ES-I3 (cell line): Measurements from ENCODE around the gene CCSER1.
"Not testable (repeated sequence)": the region's sequence is repeated elsewhere in the genome, so short reads cannot be mapped to it uniquely, and the experiment has no call there.

Source experiments
- H3K36me3 ChIP-seq: 2 replicates; pipeline ENCODE4 v1.6.1; 2013; ENCODE audit warnings: mild to moderate bottlenecking, low read length, control low read depth, moderate library complexity; ENCODE audit not compliant: insufficient read depth
- H3K4me1 ChIP-seq: 2 replicates; pipeline ENCODE4 v1.6.1; 2013; ENCODE audit warnings: mild to moderate bottlenecking, control low read depth, low read length; ENCODE audit not compliant: insufficient read depth
- H3K9ac ChIP-seq: 2 replicates; pipeline ENCODE4 v1.6.1; 2013; ENCODE audit warnings: low read depth, mild to moderate bottlenecking, low read length, moderate library complexity
- H3K9me3 ChIP-seq: 2 replicates; pipeline ENCODE4 v1.6.1; 2013; ENCODE audit warnings: mild to moderate bottlenecking, low read length, moderate library complexity; ENCODE audit not compliant: control insufficient read depth, insufficient read depth

Gene CCSER1

DNA sequence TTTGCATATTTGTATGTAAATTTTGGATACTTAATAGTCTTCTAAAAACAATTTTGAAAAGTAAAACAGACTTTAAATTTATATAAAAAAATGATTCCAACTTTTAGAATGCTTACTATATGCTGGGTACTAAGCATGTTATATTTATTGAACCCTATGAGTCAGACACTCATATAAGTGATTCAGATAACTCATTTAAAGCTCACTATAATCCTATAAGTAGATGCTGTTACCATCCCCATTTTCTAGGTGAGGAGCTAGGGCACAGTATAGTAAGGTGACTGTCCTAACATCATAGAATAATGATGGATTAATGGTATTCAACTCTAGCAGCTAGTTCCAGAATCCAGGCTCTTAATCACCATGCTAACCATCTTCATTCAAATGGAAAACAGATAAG lies 1299.5 kb downstream of the CCSER1 start:
- Histone ChIP-seq H3K9me3 (no peaks in the 10 kb centered on the region), H3K36me3 (no peaks in the 10 kb centered on the region), H3K4me1 (peaks cover 6% of the 10 kb centered on the region; the same call in 1 of the 2 replicates), H3K9ac (no peak overlapping the region)

DNA sequence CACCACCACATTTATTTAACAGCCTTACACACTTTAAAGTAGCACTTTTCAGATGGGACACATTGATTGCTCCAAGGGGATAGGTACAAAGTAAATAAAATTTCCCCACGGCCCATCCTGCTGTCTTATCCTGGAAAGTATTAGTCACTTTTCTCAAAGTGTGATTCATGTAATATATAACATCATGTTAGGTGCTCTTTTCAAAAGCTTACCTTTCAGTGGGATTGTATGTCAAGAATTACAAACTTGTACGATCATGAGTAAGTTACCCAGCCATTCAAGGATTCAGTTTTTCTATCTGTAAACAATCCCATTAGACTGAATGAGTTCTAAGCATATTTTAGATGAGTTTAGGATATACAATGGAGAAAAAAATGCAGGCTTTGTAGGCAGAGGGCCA lies 1300.0 kb downstream of the CCSER1 start:
- H3K36me3 ChIP-seq: no peaks in the 10 kb centered on the region
- peaks cover 6% of the 10 kb centered on the region; the same call in 1 of the 2 replicates for H3K4me1 ChIP-seq
- no peaks in the 10 kb centered on the region for H3K9me3 ChIP-seq
- H3K9ac ChIP-seq: no peak overlapping the region

DNA sequence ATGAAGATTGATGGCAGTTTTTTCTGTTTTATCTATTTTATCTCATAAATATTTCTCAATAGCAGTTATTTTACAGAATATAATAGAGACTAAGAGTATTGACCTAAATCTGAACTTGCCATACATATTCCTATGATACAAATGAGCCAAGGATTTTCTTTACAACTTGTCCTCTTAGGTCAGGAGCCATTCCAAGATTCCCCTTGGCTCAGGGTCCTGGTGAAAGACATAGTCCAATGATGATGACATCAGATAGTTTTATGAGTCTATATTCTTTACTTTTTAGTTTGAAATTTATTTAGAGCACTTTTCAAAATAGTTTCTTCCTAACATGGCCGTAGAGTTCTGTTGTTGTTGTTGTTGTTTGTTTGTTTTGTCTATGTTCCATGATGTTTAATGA lies 1307.4 kb downstream of the CCSER1 start:
- H3K4me1 ChIP-seq: no peaks in the 10 kb centered on the region
- H3K36me3 ChIP-seq: no peaks in the 10 kb centered on the region
- no peaks in the 10 kb centered on the region for H3K9me3 ChIP-seq
- no peak overlapping the region for H3K9ac ChIP-seq

DNA sequence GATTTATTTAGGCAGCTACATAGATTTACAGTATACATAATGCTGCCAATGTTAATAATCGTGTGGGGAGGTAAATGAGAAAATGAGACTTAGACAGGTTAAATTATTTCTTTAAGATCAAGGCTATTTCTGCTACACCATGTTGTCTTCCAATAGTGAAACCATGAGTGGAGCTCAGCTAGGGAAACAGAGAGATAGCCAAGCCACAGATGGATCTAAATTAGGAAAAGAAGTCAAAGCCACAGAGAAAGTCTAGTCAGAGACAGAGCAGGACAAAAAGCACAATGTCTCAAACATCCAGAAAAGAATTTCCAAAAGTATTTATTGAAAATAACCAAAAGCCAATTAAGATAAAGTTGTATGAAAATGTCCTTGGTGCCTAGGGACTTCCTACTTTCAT lies 1309.4 kb downstream of the CCSER1 start:
- H3K9me3 ChIP-seq: no peaks in the 10 kb centered on the region
- H3K9ac ChIP-seq: no peak overlapping the region
- H3K4me1 ChIP-seq: no peaks in the 10 kb centered on the region
- H3K36me3 ChIP-seq: no peaks in the 10 kb centered on the region

DNA sequence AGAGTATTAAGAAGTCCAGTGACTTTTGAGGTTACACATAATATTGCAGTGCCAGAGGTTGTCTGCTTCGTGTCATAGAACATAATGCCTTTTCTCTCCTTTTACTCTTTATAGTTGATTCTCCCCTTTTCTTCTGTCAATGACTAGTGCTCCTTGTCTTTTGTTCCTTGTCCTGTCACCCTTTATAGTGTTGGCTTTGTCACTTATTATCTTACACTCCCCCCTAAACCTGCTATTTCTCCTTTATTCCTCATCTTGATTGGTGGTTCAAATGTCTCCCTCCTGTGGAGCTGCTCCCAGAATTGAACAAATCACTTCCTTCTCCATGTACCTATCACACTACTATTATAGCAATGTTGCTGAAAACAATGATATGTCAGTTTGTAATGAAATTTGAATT lies 1320.0 kb downstream of the CCSER1 start:
- H3K36me3 ChIP-seq: no peaks in the 10 kb centered on the region
- H3K9ac ChIP-seq: no peak overlapping the region
- no peaks in the 10 kb centered on the region for H3K9me3 ChIP-seq
- peaks cover 13% of the 10 kb centered on the region for H3K4me1 ChIP-seq

DNA sequence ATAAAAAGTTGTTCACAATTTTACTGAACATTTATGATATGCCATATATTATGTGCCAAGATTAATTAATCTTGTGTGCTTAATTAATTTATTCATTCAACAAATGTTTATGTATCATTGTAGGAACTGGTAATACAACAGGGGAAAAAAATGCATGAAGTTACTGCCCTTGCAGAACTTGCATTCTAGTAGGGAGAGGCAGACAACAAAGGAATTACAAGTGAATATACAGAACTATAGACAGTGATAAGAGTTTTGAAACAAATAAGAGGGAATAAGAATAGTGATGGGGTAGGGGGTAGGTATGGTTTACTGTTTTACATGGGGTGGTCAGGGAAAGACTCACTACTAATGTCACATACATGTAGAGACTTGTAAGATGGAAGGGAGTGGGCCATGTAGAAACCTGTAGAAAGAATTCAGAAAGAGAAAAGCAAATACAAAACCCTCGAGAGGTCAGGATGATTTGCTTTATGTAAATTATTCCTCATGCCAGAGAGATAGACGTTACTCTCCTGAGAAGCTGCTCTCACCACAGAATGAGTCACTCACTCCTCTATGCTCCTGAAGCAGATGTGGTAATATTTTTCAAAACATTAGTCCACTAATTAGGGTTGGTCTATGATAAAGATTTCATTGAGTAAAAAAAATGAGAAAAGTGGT lies 1321.6 kb downstream of the CCSER1 start:
- no peak overlapping the region for H3K9ac ChIP-seq
- peaks cover 13% of the 10 kb centered on the region for H3K4me1 ChIP-seq
- no peaks in the 10 kb centered on the region for H3K36me3 ChIP-seq
- no peaks in the 10 kb centered on the region for H3K9me3 ChIP-seq

DNA sequence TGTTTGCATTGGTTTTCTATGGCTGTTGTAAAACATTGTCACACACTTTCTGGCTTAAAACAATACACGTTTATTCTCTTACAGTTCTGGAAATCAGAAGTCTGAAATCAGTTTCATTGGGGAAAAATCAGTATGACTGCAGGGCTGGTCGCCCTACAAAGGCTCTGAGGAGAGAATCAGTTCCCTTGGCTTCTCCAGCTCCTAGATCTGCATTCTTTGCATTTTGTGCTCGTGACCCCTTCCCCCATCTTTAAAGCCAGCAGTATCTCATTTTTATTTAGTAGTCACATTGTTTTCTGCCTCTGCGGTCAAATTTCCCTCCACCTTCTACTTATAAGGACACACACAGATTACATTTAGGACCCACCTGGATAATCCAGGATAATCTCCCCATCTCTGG lies 1326.9 kb downstream of the CCSER1 start:
- no peaks in the 10 kb centered on the region for H3K9me3 ChIP-seq
- no peak overlapping the region for H3K9ac ChIP-seq
- no peaks in the 10 kb centered on the region for H3K36me3 ChIP-seq
- peaks cover 9% of the 10 kb centered on the region for H3K4me1 ChIP-seq

DNA sequence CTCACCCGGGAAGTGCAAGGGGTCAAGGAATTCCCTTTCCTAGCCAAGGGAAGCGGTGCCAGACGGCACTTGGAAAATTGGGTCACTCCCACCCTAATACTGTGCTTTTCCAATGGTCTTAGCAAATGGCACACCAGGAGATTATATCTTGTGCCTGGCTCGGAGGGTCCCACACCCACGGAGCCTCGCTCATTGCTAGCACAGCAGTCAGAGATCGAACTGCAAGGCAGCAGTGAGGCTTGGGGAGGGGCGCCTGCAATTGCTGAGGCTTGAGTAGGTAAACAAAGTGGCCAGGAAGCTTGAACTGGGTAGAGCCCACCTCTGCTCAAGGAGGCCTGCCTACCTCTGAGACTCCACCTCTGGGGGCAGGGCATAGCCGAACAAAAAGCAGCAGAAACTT lies 1335.4 kb downstream of the CCSER1 start:
- H3K9me3 ChIP-seq, H3K36me3 ChIP-seq, H3K4me1 ChIP-seq, H3K9ac ChIP-seq: not testable (repeated sequence)

DNA sequence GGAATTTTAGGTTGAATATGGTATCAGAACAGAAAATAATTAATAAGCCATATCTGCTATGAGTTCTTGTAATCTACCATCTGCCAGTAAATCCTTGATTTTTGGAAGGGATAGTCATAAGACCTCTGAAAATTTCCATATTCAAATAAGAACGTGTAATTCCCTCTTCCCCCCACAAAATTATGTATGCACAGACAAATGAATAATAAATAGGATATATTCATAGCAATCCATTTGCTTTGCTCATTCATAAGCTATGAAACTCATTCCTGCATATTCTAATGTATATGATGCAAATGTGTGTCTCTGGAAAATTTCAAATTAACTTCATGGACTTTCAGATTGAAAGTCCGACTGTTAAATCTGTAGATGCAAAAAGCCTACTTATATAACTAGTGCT lies 1343.5 kb downstream of the CCSER1 start:
- no peaks in the 10 kb centered on the region for H3K36me3 ChIP-seq
- H3K9ac ChIP-seq: no peak overlapping the region
- no peaks in the 10 kb centered on the region for H3K9me3 ChIP-seq
- no peaks in the 10 kb centered on the region for H3K4me1 ChIP-seq

DNA sequence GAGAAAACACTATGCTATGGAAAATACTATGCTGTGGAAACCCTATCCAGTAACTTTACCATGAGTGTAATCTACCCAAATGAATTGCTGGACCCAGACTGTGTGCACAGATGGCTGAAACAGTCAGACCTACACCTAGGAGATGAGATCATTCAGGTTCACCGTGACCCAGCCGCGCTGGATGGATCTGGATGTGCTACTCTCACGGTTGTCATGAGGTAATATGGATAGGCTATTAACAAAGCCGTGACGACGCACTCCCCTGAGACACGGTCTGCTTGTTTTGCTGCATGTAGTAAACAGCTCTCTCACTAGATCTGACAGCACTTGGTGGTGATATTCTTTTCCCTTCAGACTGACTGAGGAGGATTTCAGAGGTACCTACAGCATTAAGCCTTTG lies 1344.1 kb downstream of the CCSER1 start:
- no peaks in the 10 kb centered on the region for H3K36me3 ChIP-seq
- H3K9me3 ChIP-seq: no peaks in the 10 kb centered on the region

DNA sequence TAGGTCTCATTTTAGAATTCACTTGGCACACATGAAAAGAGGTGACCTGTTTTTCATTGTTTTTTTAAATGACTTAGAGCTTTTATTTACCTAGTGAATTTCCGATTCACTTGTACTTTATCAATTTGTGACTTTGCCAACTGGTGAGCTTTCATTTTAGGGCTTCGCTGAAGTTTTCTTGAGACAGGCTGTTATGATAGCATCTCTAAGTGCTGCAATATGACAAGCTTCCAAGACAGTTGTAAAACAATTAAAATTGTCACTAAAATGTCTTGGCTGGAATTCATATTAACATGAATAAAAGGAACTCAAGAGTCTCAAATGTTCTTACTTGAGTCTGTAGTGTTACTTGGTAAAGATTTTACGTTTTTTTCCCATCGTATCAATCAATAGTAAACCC lies 1344.9 kb downstream of the CCSER1 start:
- Histone ChIP-seq H3K4me1 (no peaks in the 10 kb centered on the region), H3K36me3 (no peaks in the 10 kb centered on the region), H3K9me3 (no peaks in the 10 kb centered on the region), H3K9ac (no peak overlapping the region)

More for the DNA sequence above, 1344.1 kb downstream of the CCSER1 start:
- Histone ChIP-seq H3K4me1 (no peaks in the 10 kb centered on the region), H3K9ac (no peak overlapping the region)

DNA sequence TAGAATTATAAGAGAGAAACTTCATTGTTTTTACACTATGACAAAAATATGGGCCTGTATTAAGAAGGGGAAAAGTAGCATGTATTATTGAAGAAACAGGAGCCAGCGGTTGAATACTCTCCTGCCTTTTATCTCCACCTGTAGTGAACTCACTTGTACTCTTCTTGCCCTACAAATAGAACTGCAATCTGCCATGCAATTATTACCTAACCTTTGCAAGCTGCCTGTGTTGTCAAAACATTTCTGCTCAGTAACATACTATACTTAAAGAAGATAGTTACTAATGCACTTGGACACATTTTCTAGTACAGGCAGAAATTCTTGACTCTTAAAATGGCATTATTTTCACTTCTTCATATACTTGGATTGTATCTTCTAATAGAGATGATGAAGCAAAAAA lies 1358.2 kb downstream of the CCSER1 start:
- H3K4me1 ChIP-seq: no peaks in the 10 kb centered on the region

DNA sequence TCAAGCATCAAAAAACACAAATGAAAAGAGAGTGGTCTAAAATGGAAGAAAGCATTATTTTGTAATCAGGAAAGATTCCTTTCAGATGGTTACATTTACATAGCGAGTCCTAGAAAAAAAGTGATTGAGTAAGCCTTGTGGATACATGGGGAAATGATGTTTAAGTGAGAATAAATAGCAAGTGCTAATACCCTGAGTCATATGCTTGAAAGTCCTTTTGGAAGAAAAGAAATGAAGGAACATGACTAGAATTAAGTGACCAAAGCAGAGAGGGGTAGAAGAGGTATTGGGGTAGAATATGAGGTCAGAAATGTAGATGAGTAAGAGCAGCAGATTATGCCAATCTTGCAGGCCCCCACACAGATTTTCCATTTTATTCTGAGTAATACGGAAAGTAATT lies 1361.8 kb downstream of the CCSER1 start:
- Histone ChIP-seq H3K9me3 (no peaks in the 10 kb centered on the region), H3K4me1 (no peaks in the 10 kb centered on the region), H3K36me3 (no peaks in the 10 kb centered on the region), H3K9ac (no peak overlapping the region)

More for the DNA sequence above, 1358.2 kb downstream of the CCSER1 start:
- Histone ChIP-seq H3K36me3 (no peaks in the 10 kb centered on the region), H3K9ac (no peak overlapping the region), H3K9me3 (no peaks in the 10 kb centered on the region)

DNA sequence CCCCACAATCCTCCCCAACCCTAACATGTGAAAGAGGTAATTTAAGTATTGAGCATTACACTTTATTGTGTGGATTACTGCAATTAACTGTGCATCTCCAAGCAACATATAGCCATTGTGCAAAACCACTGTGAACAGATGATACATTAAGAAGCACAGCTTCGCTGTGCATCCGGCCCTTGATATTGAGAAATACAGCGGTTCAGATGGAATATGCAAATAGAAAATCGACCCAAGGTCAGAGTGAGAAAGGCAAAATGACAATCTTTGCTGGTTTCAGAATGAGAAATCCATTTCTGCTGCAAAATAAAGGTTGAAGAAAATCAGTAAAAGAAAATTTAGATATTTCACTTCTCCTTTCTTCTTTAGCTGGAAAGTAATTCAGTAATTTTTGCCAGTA lies 1370.7 kb downstream of the CCSER1 start:
- H3K4me1 ChIP-seq: no peaks in the 10 kb centered on the region
- H3K9ac ChIP-seq: no peak overlapping the region
- no peaks in the 10 kb centered on the region for H3K36me3 ChIP-seq
- no peaks in the 10 kb centered on the region for H3K9me3 ChIP-seq

DNA sequence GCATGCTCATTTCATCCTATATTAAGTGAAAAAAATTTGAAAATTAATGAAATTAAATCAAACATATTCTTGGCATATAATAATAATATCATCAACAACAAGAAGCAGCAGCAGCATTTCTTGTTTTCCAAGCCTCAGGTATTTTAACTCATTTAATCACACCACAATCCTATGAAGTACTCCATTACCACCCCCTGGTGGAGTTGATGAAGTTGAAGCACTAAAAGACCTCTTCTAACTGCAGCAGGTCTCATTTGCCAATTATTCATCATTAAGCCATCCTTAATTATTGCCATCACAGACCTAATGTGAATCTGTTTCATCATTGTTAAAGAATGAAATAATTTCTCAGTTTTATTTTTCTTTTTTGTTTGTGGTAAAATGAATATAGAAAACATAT lies 1375.2 kb downstream of the CCSER1 start:
- Histone ChIP-seq H3K9ac (no peak overlapping the region), H3K9me3 (no peaks in the 10 kb centered on the region), H3K36me3 (no peaks in the 10 kb centered on the region)

DNA sequence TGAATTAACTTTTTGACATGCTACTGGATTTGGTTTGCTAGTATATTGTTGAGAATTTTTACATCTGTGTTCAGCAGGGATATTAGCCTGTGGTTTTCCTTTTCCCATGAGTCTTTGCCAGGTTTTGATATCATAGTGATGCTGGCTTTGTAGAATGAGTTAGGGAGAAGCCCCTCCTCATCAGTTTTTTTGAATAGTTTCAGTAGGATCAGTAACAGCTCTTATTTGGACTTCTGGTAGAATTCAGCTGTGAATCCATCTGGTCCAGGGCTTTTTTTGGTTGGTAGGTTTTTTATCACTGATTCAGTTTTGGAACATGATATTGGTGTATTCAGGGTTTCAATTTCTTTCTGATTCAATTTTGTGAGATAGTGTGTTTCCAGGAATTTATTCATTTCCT lies 1386.1 kb downstream of the CCSER1 start:
- Histone ChIP-seq H3K4me1 (no peaks in the 10 kb centered on the region), H3K36me3 (no peaks in the 10 kb centered on the region), H3K9ac (no peak overlapping the region), H3K9me3 (peaks cover 18% of the 10 kb centered on the region)

More for the DNA sequence above, 1375.2 kb downstream of the CCSER1 start:
- no peaks in the 10 kb centered on the region for H3K4me1 ChIP-seq
